Inflammatory macrophage treated with lipopolysaccharide for 1 hour (primary cell): ENCODE data around the gene ETV5.
"Not testable (repeated sequence)": the region's sequence is repeated elsewhere in the genome, so short reads cannot be mapped to it uniquely, and the experiment has no call there.

ENCODE experiments used
- DNase-seq, 2 donors: peaks; one replicate each; pipeline ENCODE4 v3.0.0-alpha.2; 2020 to 2022

ETV5 gene

GRCh38 chr3:186060222-186060621 is 48.7 kb downstream of the ETV5 start:
- DNase-seq: no peak

GRCh38 chr3:186059192-186059591 is 49.7 kb downstream of the ETV5 start:
- no peak for DNase-seq

- no peak for DNase-seq
Observed at GRCh38 chr3:186058225-186058624, 50.7 kb downstream of the ETV5 start.

GRCh38 chr3:186057594-186057993 is 51.3 kb downstream of the ETV5 start:
- DNase-seq: no peak

GRCh38 chr3:186054792-186055352 is 54.0 kb downstream of the ETV5 start:
- DNase-seq: no peak

- no peak for DNase-seq
Observed at GRCh38 chr3:186053954-186054791, 54.7 kb downstream of the ETV5 start.

- DNase-seq: no peak
Observed at GRCh38 chr3:186052096-186052840, 56.6 kb downstream of the ETV5 start.

GRCh38 chr3:186049001-186049400 is 59.9 kb downstream of the ETV5 start:
- DNase-seq: no peak

GRCh38 chr3:186048119-186048518 is 60.8 kb downstream of the ETV5 start:
- DNase-seq: no peak

GRCh38 chr3:186046838-186047237 is 62.1 kb downstream of the ETV5 start:
- no peak for DNase-seq

- no peak for DNase-seq
Observed at GRCh38 chr3:186044968-186045367, 63.9 kb downstream of the ETV5 start.

- no peak for DNase-seq
Observed at GRCh38 chr3:186044427-186044826, 64.5 kb downstream of the ETV5 start.

GRCh38 chr3:186042521-186043202 is 66.2 kb downstream of the ETV5 start:
- no peak for DNase-seq

GRCh38 chr3:186042036-186042435 is 66.9 kb downstream of the ETV5 start:
- no peak for DNase-seq

GRCh38 chr3:186038360-186038759 is 70.5 kb downstream of the ETV5 start:
- DNase-seq: no peak

- DNase-seq: peak; percentile 51 to 73
Observed at GRCh38 chr3:186035277-186035676, 73.6 kb downstream of the ETV5 start.

- no peak for DNase-seq
Observed at GRCh38 chr3:186032321-186032720, 76.6 kb downstream of the ETV5 start.

GRCh38 chr3:186025993-186026392 is 82.9 kb downstream of the ETV5 start:
- DNase-seq: peak in 1 of 2 donors; percentile 20

- DNase-seq: no peak
Observed at GRCh38 chr3:186025161-186025560, 83.7 kb downstream of the ETV5 start.

- no peak for DNase-seq
Observed at GRCh38 chr3:186024210-186024609, 84.7 kb downstream of the ETV5 start.

GRCh38 chr3:186022931-186023330 is 86.0 kb downstream of the ETV5 start:
- no peak for DNase-seq

- no peak for DNase-seq
Observed at GRCh38 chr3:186021673-186022362, 87.1 kb downstream of the ETV5 start.

GRCh38 chr3:186021250-186021649 is 87.6 kb downstream of the ETV5 start:
- DNase-seq: not testable (repeated sequence)
